ENCODE measurements around the gene ZFP62. TPM values are rescaled to one million over a fixed set of nuclear protein-coding genes. Genes with fewer than 3 reads are reported as not detected.
A peak's percentile ranks its signal among the peaks of the same experiment; 100 is the strongest.

ZFP62 gene
- total RNA-seq, 2 experiments from 2014 or later, result 58.4 to 79.1 TPM

- H3K4me2 ChIP-seq (ENCODE audit: low read length), result no peak overlapping the region
- no peak overlapping the region for H3K27ac ChIP-seq (ENCODE audit: low read depth, low read length, poor library complexity, severe bottlenecking)
- H3K9me3 ChIP-seq (ENCODE audit: low read length), result 0 out of 2 replicates have a peak, but pooled peaks cover under 1% of the 10 kb centered on the region
- no peak overlapping the region for H3K4me3 ChIP-seq (ENCODE audit: low read depth, low read length, poor library complexity, severe bottlenecking)
- CTCF ChIA-PET (ENCODE audit: unreplicated experiment), result no interaction called here
- no TSS peak for BruUV-seq (replicated peaks)
- no peaks in the 10 kb centered on the region for H3K79me2 ChIP-seq (ENCODE audit: insufficient read depth, low read depth, low read length)
- H4K20me1 ChIP-seq (ENCODE audit: insufficient read depth, low read length), result no peaks in the 10 kb centered on the region
- peaks cover 53% of the 10 kb centered on the region for H3K4me1 ChIP-seq (ENCODE audit: insufficient read depth, low read length, poor library complexity, severe bottlenecking)
- no peak overlapping the region for H2AFZ ChIP-seq (ENCODE audit: low read length)
- intact Hi-C loops (cut with micrococcal nuclease; ENCODE audit: unreplicated experiment), result no loop called here
- no peaks in the 10 kb centered on the region for H3K9me2 ChIP-seq (ENCODE audit: insufficient read depth, low read length)
- no peak for TF ChIP-seq EZH2phosphoT487 (IDR thresholded peaks at IDR 0.05; ENCODE audit: borderline replicate concordance, low read depth, low read length)
- no peak for TF ChIP-seq CTCF (conservative IDR thresholded peaks at IDR 0.05; ENCODE audit: low read length)
- peaks cover 7% of the 10 kb centered on the region for H3K36me3 ChIP-seq (ENCODE audit: insufficient read depth, low read length)
- POLR2A ChIA-PET, result interaction anchor here (0.6 to 1.0 kb wide), 4 partner anchors 9 to 348 kb away, joined by 3 to 6 read pairs (median 4); no protein-coding TSS in a partner anchor
- DNase-seq (ENCODE audit: low spot score), result no peak
Measured at GRCh38 chr5:180823940-180824629, 37.0 kb downstream of the ZFP62 start.

- H3K79me2 ChIP-seq (ENCODE audit: insufficient read depth, low read depth, low read length), result no peaks in the 10 kb centered on the region
- no peak overlapping the region for H2AFZ ChIP-seq (ENCODE audit: low read length)
- H3K27ac ChIP-seq (ENCODE audit: low read depth, low read length, poor library complexity, severe bottlenecking), result no peak overlapping the region
- CTCF ChIA-PET (ENCODE audit: unreplicated experiment), result no interaction called here
- peaks cover 3% of the 10 kb centered on the region; the same call in 1 of the 2 replicates for H3K36me3 ChIP-seq (ENCODE audit: insufficient read depth, low read length)
- H3K4me3 ChIP-seq (ENCODE audit: low read depth, low read length, poor library complexity, severe bottlenecking), result no peak overlapping the region
- BruUV-seq (replicated peaks), result no TSS peak
- no peaks in the 10 kb centered on the region for H4K20me1 ChIP-seq (ENCODE audit: insufficient read depth, low read length)
- TF ChIP-seq CTCF (conservative IDR thresholded peaks at IDR 0.05; ENCODE audit: low read length) (no peak), EZH2phosphoT487 (IDR thresholded peaks at IDR 0.05; ENCODE audit: borderline replicate concordance, low read depth, low read length) (no peak)
- H3K9me2 ChIP-seq (ENCODE audit: insufficient read depth, low read length), result no peaks in the 10 kb centered on the region
- no peaks in the 10 kb centered on the region for H3K9me3 ChIP-seq (ENCODE audit: low read length)
- intact Hi-C loops (cut with micrococcal nuclease; ENCODE audit: unreplicated experiment), result no loop called here
- POLR2A ChIA-PET, result interaction anchor here (0.7 kb wide), 1 partner anchor 10 kb away, joined by 6 read pairs; no protein-coding TSS in a partner anchor
- DNase-seq (ENCODE audit: low spot score), result no peak
- no peak overlapping the region for H3K4me2 ChIP-seq (ENCODE audit: low read length)
- peaks cover 61% of the 10 kb centered on the region for H3K4me1 ChIP-seq (ENCODE audit: insufficient read depth, low read length, poor library complexity, severe bottlenecking)
Measured at GRCh38 chr5:180823346-180823745, 37.7 kb downstream of the ZFP62 start.

- no peak for DNase-seq (ENCODE audit: low spot score)
- no TSS peak for BruUV-seq (replicated peaks)
- intact Hi-C loops (cut with micrococcal nuclease; ENCODE audit: unreplicated experiment), result loop anchor here (1.0 kb wide), 1 partner anchor 10 kb away; no protein-coding TSS in a partner anchor
Measured at GRCh38 chr5:180821538-180821937, 39.5 kb downstream of the ZFP62 start.

More at GRCh38 chr5:180821538-180821937, 39.5 kb downstream of the ZFP62 start:
- POLR2A ChIA-PET, result interaction anchor here (0.6 to 2.0 kb wide), 11 partner anchors 9 to 430 kb away, joined by 3 to 48 read pairs (median 5); partner anchors contain the start of genes MGAT1 and RACK1
- peak overlapping the region; percentile 23; the same call in 1 of the 2 replicates for H2AFZ ChIP-seq (ENCODE audit: low read length)
- H3K4me3 ChIP-seq (ENCODE audit: low read depth, low read length, poor library complexity, severe bottlenecking), result peak overlapping the region; percentile 35
- H3K9me2 ChIP-seq (ENCODE audit: insufficient read depth, low read length), result no peaks in the 10 kb centered on the region
- no peaks in the 10 kb centered on the region for H3K36me3 ChIP-seq (ENCODE audit: insufficient read depth, low read length)
- CTCF ChIA-PET (ENCODE audit: unreplicated experiment), result interaction anchor here (1.4 kb wide), 1 partner anchor 9 kb away, joined by 9 read pairs; no protein-coding TSS in a partner anchor
- no peaks in the 10 kb centered on the region for H3K79me2 ChIP-seq (ENCODE audit: insufficient read depth, low read depth, low read length)
- no peaks in the 10 kb centered on the region for H3K9me3 ChIP-seq (ENCODE audit: low read length)
- no peak for TF ChIP-seq CTCF (conservative IDR thresholded peaks at IDR 0.05; ENCODE audit: low read length)
- TF ChIP-seq EZH2phosphoT487 (IDR thresholded peaks at IDR 0.05; ENCODE audit: borderline replicate concordance, low read depth, low read length), result no peak
- peaks cover 79% of the 10 kb centered on the region for H3K4me1 ChIP-seq (ENCODE audit: insufficient read depth, low read length, poor library complexity, severe bottlenecking)
- H3K4me2 ChIP-seq (ENCODE audit: low read length), result peak overlapping the region; percentile 70
- H3K27ac ChIP-seq (ENCODE audit: low read depth, low read length, poor library complexity, severe bottlenecking), result peak overlapping the region; percentile 92
- H4K20me1 ChIP-seq (ENCODE audit: insufficient read depth, low read length), result no peaks in the 10 kb centered on the region
